Effector memory CD8-positive, alpha-beta T cell (primary cell): Measurements from ENCODE around the gene APOL1.
A peak's percentile ranks its signal among the peaks of the same experiment; 100 is the strongest.

ENCODE experiments used
- ATAC-seq: fragments of 150-1000 bp; cut with Tn5 transposase; replicated peaks from 2 replicates; pipeline ENCODE4 v1.10.0; 2021; ENCODE audit warnings: mild to moderate bottlenecking, moderate library complexity
- DNase-seq, 3 experiments: peaks; one replicate each; pipeline ENCODE4 v3.0.0; 2021
- H3K27ac Mint-ChIP-seq, 2 donors: one replicate each; pipeline ENCODE4 v1.8.0; 2022; ENCODE audit warnings: mild to moderate bottlenecking in 2 of 2, mixed read lengths in 2 of 2, moderate library complexity in 2 of 2
- H3K27me3 Mint-ChIP-seq, 2 donors: one replicate each; pipeline ENCODE4 v1.8.0; 2022; ENCODE audit warnings: mixed read lengths in 2 of 2
- H3K36me3 Mint-ChIP-seq: one replicate; pipeline ENCODE4 v1.8.0; 2022; ENCODE audit warnings: mild to moderate bottlenecking, moderate library complexity, mixed read lengths; ENCODE audit not compliant: insufficient read depth
- H3K4me1 Mint-ChIP-seq, 2 donors: one replicate each; pipeline ENCODE4 v1.8.0; 2022; ENCODE audit warnings: low read depth in 2 of 2, mixed read lengths in 2 of 2
- H3K4me3 Mint-ChIP-seq, 2 donors: one replicate each; pipeline ENCODE4 v1.8.0; 2022; ENCODE audit warnings: mild to moderate bottlenecking in 2 of 2, mixed read lengths in 2 of 2, moderate library complexity in 2 of 2
- H3K9me3 Mint-ChIP-seq, 2 donors: one replicate each; pipeline ENCODE4 v1.8.0; 2022; ENCODE audit warnings: mixed read lengths in 2 of 2

APOL1 gene

DNA sequence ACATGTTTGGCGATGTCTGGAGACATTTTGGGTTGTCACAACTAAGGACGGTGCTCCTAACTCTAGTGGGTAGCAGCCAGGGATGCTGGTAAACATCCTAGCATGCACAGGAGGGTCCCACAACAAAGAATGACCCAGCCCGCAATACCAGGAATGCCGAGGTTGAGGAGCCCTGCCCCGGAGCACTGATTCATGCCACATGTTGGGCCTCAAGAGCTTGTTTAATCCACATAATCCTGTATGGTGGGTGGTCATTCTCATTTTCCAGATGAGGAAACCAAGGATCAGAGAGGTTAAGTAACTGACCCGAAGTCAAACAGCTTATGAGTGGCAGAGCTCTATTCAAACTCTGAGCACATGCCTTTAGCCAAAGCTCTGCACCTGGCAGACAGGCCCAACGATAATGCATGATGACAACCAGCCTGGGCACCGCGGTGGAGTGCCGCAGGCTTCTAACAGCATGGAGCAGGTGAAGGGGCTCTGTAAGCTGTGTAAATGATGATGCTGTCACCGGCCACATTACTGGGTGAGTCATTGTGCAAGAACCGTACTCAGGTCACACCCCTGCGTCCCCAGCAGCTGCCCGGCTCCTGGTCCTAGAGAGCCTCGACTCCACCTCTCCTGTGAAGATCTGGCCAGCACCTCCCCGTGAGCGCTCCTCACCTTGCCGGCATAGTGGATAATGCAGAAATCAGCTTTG, 58.6 kb downstream of the APOL1 start:
- Mint-ChIP-seq H3K36me3 (peaks cover 100% of the 10 kb centered on the region), H3K9me3 (no peaks in the 10 kb centered on the region), H3K27me3 (no peaks in the 10 kb centered on the region), H3K4me3 (no peak overlapping the region), H3K4me1 (peaks cover 2 to 4% of the 10 kb centered on the region in 2 donors), H3K27ac (peak overlapping the region; percentile 29 to 73)
- peak; percentile 21 for ATAC-seq
- no peak for DNase-seq

DNA sequence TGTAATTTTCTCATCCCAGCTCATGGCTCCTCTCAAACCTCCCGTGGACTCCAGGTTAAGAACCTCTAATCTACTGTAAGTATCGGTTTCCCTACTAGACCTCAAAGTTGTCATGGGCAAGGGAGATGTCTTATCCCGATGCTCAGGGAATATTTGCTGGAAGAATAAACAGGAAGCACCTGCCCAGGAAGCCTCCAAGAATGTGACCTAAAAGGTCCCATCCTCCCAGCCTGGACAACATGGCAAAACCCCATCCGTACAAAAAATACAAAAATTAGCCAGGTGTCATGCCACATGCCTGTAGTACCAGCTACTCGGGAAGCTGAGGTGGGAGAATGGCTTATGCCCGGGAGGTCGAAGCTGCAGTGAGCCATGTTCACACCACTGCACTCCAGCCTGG, 62.4 kb downstream of the APOL1 start:
- peaks cover 0 to 2% of the 10 kb centered on the region in 2 donors for H3K4me1 Mint-ChIP-seq
- H3K36me3 Mint-ChIP-seq, result peaks cover 100% of the 10 kb centered on the region

DNA sequence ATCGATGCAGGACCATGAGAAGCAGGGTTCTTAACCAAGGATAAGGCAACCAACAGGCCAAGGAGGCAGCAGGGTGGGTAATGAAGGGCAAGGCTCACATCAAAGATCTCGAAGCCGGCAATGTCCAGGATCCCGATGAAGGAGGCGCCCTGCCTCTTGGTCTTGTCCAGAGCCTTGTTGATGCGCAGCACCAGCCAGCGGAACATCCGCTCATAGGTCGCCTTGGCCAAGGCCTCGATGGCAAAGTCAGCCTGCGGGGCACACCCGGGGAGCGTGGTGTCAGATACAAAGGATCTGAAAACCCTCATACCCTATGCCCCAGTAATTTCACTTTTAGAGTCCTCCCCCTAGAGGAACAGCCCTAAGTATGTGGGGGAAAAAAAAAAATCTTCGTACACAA, 63.5 kb downstream of the APOL1 start:
- no peak overlapping the region for H3K4me3 Mint-ChIP-seq
- H3K27ac Mint-ChIP-seq, result peak overlapping the region; percentile 25 to 77
- ATAC-seq (no peak), DNase-seq (no peak)
- H3K9me3 Mint-ChIP-seq, result no peaks in the 10 kb centered on the region
- H3K36me3 Mint-ChIP-seq, result peaks cover 100% of the 10 kb centered on the region
- no peaks in the 10 kb centered on the region for H3K27me3 Mint-ChIP-seq
- peaks cover 1 to 2% of the 10 kb centered on the region in 2 donors for H3K4me1 Mint-ChIP-seq

More for the DNA sequence above, 62.4 kb downstream of the APOL1 start:
- H3K27ac Mint-ChIP-seq, result peak overlapping the region in 1 of 2 donors; percentile 20
- no peak for DNase-seq
- no peak overlapping the region for H3K4me3 Mint-ChIP-seq
- no peak for ATAC-seq
- no peaks in the 10 kb centered on the region for H3K9me3 Mint-ChIP-seq
- H3K27me3 Mint-ChIP-seq, result no peaks in the 10 kb centered on the region
